HepG2 (cell line): ENCODE measurements around the gene MYO16. TPM values are rescaled to one million over a fixed set of nuclear protein-coding genes. Genes with fewer than 3 reads are reported as not detected.

ENCODE experiments used
- ATAC-seq: fragments of 200-7000 bp; cut with Tn5 transposase; 3 replicates; pipeline ENCODE4 v1.9.1; 2020; ENCODE audit warnings: mild to moderate bottlenecking, moderate library complexity
- BruUV-seq: library from RNA; stranded (reverse); fragments of 400-500 nt; replicated peaks from 2 replicates; lab custom pipeline; 2021; lab: Mats Ljungman, UMichigan
- CTCF ChIA-PET: fragments of 300-600 bp; formaldehyde crosslinking; extraction: SDS; loops from one replicate; lab custom pipeline; 2021; ENCODE audit warnings: low total read pairs, inconsistent platforms, low intra/inter-chr PET ratio; lab: Yijun Ruan, JAX
- POLR2A ChIA-PET: fragments of 350-600 bp; sonication (Branson Sonifier 250); formaldehyde crosslinking; loops from one replicate; lab custom pipeline; 2020; ENCODE audit warnings: antibody characterized with exemption, inconsistent platforms; lab: Yijun Ruan, JAX
- DNase-seq: peaks from one replicate; pipeline ENCODE4 v3.0.0-alpha.2; 2015; ENCODE audit warnings: low spot score
- FAIRE-seq: peaks from 3 replicates; lab custom pipeline; 2011; peaks lifted over from hg19 to GRCh38; lab: Jason Lieb, UNC
- H2AFZ ChIP-seq: one replicate; pipeline ENCODE4 v1.6.1; 2011; ENCODE audit warnings: low read length, inconsistent platforms
- H3K27ac ChIP-seq: fragments of 300-600 bp; 3 replicates; pipeline ENCODE4 v1.8.0; 2011; ENCODE audit warnings: mixed run types, mild to moderate bottlenecking, mixed read lengths, low read length, inconsistent platforms; ENCODE audit not compliant: insufficient read depth; ENCODE audit errors: extremely low read length
- H3K27me3 ChIP-seq, 2 experiments: fragments of 200-600 bp in 1 of 2; 2 replicates in 1 of 2; 3 replicates in 1 of 2; pipeline versions ENCODE4 v1.6.0 to v1.8.0; 2011; ENCODE audit warnings: low read length in 2 of 2, mild to moderate bottlenecking in 2 of 2, moderate library complexity in 2 of 2, inconsistent platforms in 1 of 2; ENCODE audit not compliant: insufficient read depth in 2 of 2, control insufficient read depth in 1 of 2
- H3K36me3 ChIP-seq, 2 experiments: fragments of 200-600 bp in 1 of 2; replicated peaks in 1 of 2; 2 replicates in 1 of 2; 3 replicates in 1 of 2; pipeline versions ENCODE4 v1.5.1 to v1.8.0; 2011; ENCODE audit warnings: low read length in 2 of 2, inconsistent platforms in 1 of 2; ENCODE audit not compliant: insufficient read depth in 2 of 2, control insufficient read depth in 1 of 2
- H3K4me1 ChIP-seq: 2 replicates; pipeline ENCODE4 v1.5.1; 2012; ENCODE audit warnings: low read length, inconsistent platforms; ENCODE audit not compliant: insufficient read depth
- H3K4me2 ChIP-seq: 2 replicates; pipeline ENCODE4 v1.6.0; 2011; ENCODE audit warnings: low read depth, low read length, inconsistent platforms
- H3K4me3 ChIP-seq, 3 experiments: fragments of 200-600 bp in 1 of 3; sonication (generic), shearing (Covaris generic) in 1 of 3; replicated peaks in 1 of 3; 2 replicates each; pipeline ENCODE4 v1.5.1; 2011 to 2016; ENCODE audit warnings: low read length in 3 of 3, inconsistent platforms in 2 of 3, low read depth in 2 of 3, mild to moderate bottlenecking in 2 of 3, control low read depth in 1 of 3, mixed read lengths in 1 of 3; ENCODE audit not compliant: insufficient read depth in 1 of 3
- H3K79me2 ChIP-seq: one replicate; pipeline ENCODE4 v1.6.1; 2011; ENCODE audit warnings: low read length, inconsistent platforms; ENCODE audit not compliant: insufficient read depth
- H3K9ac ChIP-seq: 2 replicates; pipeline ENCODE4 v1.6.0; 2011; ENCODE audit warnings: mild to moderate bottlenecking, low read depth, low read length, inconsistent platforms; ENCODE audit not compliant: insufficient read depth
- H3K9me3 ChIP-seq: 2 replicates; pipeline ENCODE4 v1.5.1; 2012; ENCODE audit warnings: mild to moderate bottlenecking, low read length
- H4K20me1 ChIP-seq: 2 replicates; pipeline ENCODE4 v1.6.0; 2011; ENCODE audit warnings: inconsistent platforms, mild to moderate bottlenecking, low read length, moderate library complexity; ENCODE audit not compliant: insufficient read depth
- CHD2 ChIP-seq: IDR thresholded peaks from 2 replicates; pipeline ENCODE4 v1.6.1; 2011; ENCODE audit warnings: low read depth, low read length, improper control_type of control experiment
- FOXM1 ChIP-seq: sonication (generic); formaldehyde crosslinking; IDR thresholded peaks from 2 replicates; pipeline ENCODE4 v1.5.0; 2020; ENCODE audit warnings: missing genetic modification reagents
- GTF3A ChIP-seq: sonication (generic); formaldehyde crosslinking; conservative IDR thresholded peaks from 2 replicates; pipeline ENCODE4 v1.4.0; 2020; ENCODE audit warnings: mild to moderate bottlenecking, missing genetic modification reagents
- KLF9 ChIP-seq: IDR thresholded peaks from 2 replicates; pipeline ENCODE4 v1.6.1; 2016; ENCODE audit warnings: low read depth
- RNF219 ChIP-seq: sonication (generic); formaldehyde crosslinking; IDR thresholded peaks from 2 replicates; pipeline ENCODE4 v1.5.0; 2020; ENCODE audit warnings: mild to moderate bottlenecking, missing genetic modification reagents
- TGIF2 ChIP-seq: IDR thresholded peaks from 2 replicates; pipeline ENCODE4 v1.6.1; 2016; ENCODE audit warnings: control low read depth, missing compliant biosample characterization
- YY1 ChIP-seq: IDR thresholded peaks from 2 replicates; pipeline ENCODE4 v1.6.1; 2011; ENCODE audit warnings: low read length, low read depth, moderate library complexity, mild to moderate bottlenecking; ENCODE audit not compliant: insufficient read depth, insufficient replicate concordance
- ZBTB1 ChIP-seq: sonication (generic); formaldehyde crosslinking; IDR thresholded peaks from 2 replicates; pipeline ENCODE4 v1.4.0; 2020; ENCODE audit warnings: missing genetic modification reagents, borderline replicate concordance
- ZNF335 ChIP-seq: sonication (generic); formaldehyde crosslinking; IDR thresholded peaks from 2 replicates; pipeline ENCODE4 v1.4.0; 2020; ENCODE audit warnings: missing genetic modification reagents
- ZNF468 ChIP-seq: sonication (generic); formaldehyde crosslinking; IDR thresholded peaks from 2 replicates; pipeline ENCODE4 v1.8.0; 2022; ENCODE audit warnings: mild to moderate bottlenecking, moderate library complexity, missing genetic modification reagents
- ZNF570 ChIP-seq: sonication (generic); formaldehyde crosslinking; IDR thresholded peaks from 2 replicates; pipeline ENCODE4 v1.4.0; 2020; ENCODE audit warnings: mild to moderate bottlenecking, missing genetic modification reagents, borderline replicate concordance
- ZNF839 ChIP-seq: sonication (generic); formaldehyde crosslinking; IDR thresholded peaks from 2 replicates; pipeline ENCODE4 v1.4.0; 2020; ENCODE audit warnings: missing genetic modification reagents, mild to moderate bottlenecking, borderline replicate concordance
- WGBS: methylation state at CpG from one replicate; pipeline ENCODE4 v1.1.6; 2017; ENCODE audit warnings: low lambda C conversion rate; 5-methylcytosine and 5-hydroxymethylcytosine counted together
- in situ Hi-C: cut with HindIII; loops from 2 replicates; pipeline ENCODE4 v1.10.0; 2017; ENCODE audit warnings: low pct_unique_long_range_greater_than_20kb; ENCODE audit not compliant: extremely low pct_ligation_motif_present
- intact Hi-C: fragments of 100-400 bp; cut with micrococcal nuclease; formaldehyde crosslinking; loops from one replicate; pipeline ENCODE4 v1.10.0; 2022; ENCODE audit not compliant: unreplicated experiment
- polyA plus RNA-seq, 8 experiments: library from polyadenylated mRNA; depleted of rRNA in 3 of 8; stranded (reverse) in 7 of 8; unstranded in 1 of 8; fragments of >200 nt; fragmentation: Illumina TruSeq in 4 of 8; extraction: Trizol in 4 of 8; gene quantifications; 2 replicates each; pipeline versions ENCODE4 v1.2.1 to v1.2.3, GENCODE V29; 2011 to 2016; ENCODE audit warnings: low read depth in 4 of 8, missing spikeins in 1 of 8, mixed read lengths in 1 of 8; ENCODE audit not compliant: insufficient read depth in 1 of 8
- total RNA-seq, 5 experiments: library from RNA; depleted of rRNA; stranded (reverse); fragments of >200 nt; fragmentation: Illumina TruSeq; extraction: Trizol; gene quantifications; 2 replicates each; pipeline ENCODE4 v1.2.3, GENCODE V29; 2016; ENCODE audit warnings: low read depth in 1 of 5

Gene MYO16
- total and polyA plus RNA-seq, 2 of the 13 experiments (the other 11 are each of a cell fraction or from before 2014, with no cell fraction given): not detected

DNA sequence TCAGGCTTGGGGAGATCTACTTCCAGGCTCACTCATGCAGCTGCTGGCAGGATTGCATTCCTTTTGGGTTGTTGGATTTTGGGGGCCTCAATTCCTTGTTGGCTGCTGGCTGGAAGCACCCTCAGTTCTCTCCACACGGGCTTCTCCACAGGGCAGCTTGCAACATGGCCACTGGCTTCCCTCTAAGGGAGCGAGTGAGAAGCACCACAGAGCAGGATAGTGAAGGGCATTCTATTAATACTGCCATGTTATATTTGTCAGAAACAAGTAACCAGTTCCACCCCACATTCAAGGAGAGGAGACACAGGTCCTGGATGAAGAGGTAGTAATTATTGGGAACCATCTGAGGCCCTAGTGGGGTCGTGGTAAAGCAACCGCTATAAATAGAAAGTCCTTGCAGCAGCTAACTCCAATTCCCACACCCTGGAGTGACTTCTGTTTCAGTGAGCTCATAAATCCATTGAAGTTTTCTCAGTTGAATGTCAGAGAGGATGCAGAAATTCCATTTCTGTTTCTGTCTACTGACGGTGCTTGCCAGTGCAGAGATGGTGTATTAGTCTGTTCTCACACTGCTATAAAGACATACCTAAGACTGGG is 598.0 kb downstream of the MYO16 start:
- Histone ChIP-seq H3K27ac (no peak overlapping the region), H2AFZ (no peak overlapping the region), H3K79me2 (no peaks in the 10 kb centered on the region), H3K27me3 (no peaks in the 10 kb centered on the region), H3K4me1 (no peaks in the 10 kb centered on the region), H3K36me3 (no peaks in the 10 kb centered on the region), H3K4me3 (no peak overlapping the region), H3K4me2 (no peak overlapping the region), H3K9ac (no peak overlapping the region), H3K9me3 (peaks cover 89% of the 10 kb centered on the region), H4K20me1 (no peaks in the 10 kb centered on the region)
- ATAC-seq: no peak
- in situ Hi-C loops (no loop called here), intact Hi-C loops (no loop called here)
- no TSS peak for BruUV-seq
- POLR2A ChIA-PET: no interaction called here
- 2% methylated on average over 5 of the region's 5 CpGs for WGBS
- TF ChIP-seq ZNF839 (CRISPR knock-in tag) (no peak), YY1 (no peak), ZNF570 (CRISPR knock-in tag) (no peak), ZNF468 (no peak), KLF9 (CRISPR knock-in tag) (no peak), TGIF2 (no peak)
- no peak for DNase-seq
- no peak for FAIRE-seq
- CTCF ChIA-PET: no interaction called here

DNA sequence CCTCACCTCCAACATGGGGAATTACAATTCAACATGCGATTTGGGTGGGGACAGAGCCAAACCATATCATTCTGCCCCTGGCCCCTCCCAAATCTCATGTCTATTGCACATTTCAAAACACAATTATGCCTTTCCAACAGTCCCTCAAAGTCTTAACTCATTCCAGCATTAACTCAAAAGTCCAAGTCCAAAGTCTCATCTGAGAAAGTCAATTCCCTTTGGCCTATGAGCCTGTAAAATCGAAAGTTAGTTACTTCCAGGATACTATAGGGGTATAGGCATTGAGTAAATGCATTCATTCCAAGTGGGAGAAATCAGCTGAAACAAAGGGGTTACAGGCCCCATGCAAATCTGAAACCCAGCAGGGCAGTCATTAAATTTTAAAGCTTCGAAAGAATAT is 598.8 kb downstream of the MYO16 start:
- H3K4me3 ChIP-seq: no peak overlapping the region
- no peaks in the 10 kb centered on the region for H3K27me3 ChIP-seq
- in situ Hi-C loops: no loop called here
- no peak overlapping the region for H3K9ac ChIP-seq
- no peak for DNase-seq
- FAIRE-seq: no peak
- H3K27ac ChIP-seq: no peak overlapping the region
- POLR2A ChIA-PET: no interaction called here
- WGBS: 19% methylated on average over 3 of the region's 3 CpGs
- TF ChIP-seq GTF3A (no peak), RNF219 (CRISPR knock-in tag) (no peak), ZNF335 (CRISPR knock-in tag) (no peak), CHD2 (no peak), FOXM1 (CRISPR knock-in tag) (no peak), ZBTB1 (CRISPR knock-in tag) (no peak)
- intact Hi-C loops: no loop called here
- no peaks in the 10 kb centered on the region for H3K4me1 ChIP-seq
- H3K9me3 ChIP-seq: peaks cover 90% of the 10 kb centered on the region
- H3K36me3 ChIP-seq: no peaks in the 10 kb centered on the region
- no TSS peak for BruUV-seq
- no peaks in the 10 kb centered on the region for H4K20me1 ChIP-seq
- ATAC-seq: no peak
- no peak overlapping the region for H2AFZ ChIP-seq
- CTCF ChIA-PET: no interaction called here
- H3K4me2 ChIP-seq: no peak overlapping the region
- H3K79me2 ChIP-seq: no peaks in the 10 kb centered on the region
